Measurements from ENCODE around the gene TMEM44.

GRCh38 chr3:194556086-194557056, 76.8 kb downstream of the TMEM44 start:
- TF ChIP-seq CTCF (IDR thresholded peaks at IDR 0.05 in 8 of 11, conservative IDR thresholded peaks at IDR 0.05 in 3 of 11) (no peak), POLR2A (IDR thresholded peaks at IDR 0.05) (no peak), POLR2AphosphoS5 (IDR thresholded peaks at IDR 0.05) (no peak)
